ENCODE measurements around the gene DMRTB1. TPM values are rescaled to one million over a fixed set of nuclear protein-coding genes. Genes with fewer than 3 reads are reported as not detected.

DMRTB1 gene
- polyA plus RNA-seq, 1 donor: not detected

- DNase-seq: no peak
Observed at GRCh38 chr1:53486395-53487026, 27.3 kb downstream of the DMRTB1 start.

- DNase-seq: no peak
Observed at GRCh38 chr1:53490351-53490750, 31.2 kb downstream of the DMRTB1 start.

- no peak for DNase-seq
Observed at GRCh38 chr1:53495633-53496345, 36.6 kb downstream of the DMRTB1 start.

- no peak for DNase-seq
Observed at GRCh38 chr1:53498555-53499131, 39.4 kb downstream of the DMRTB1 start.

- DNase-seq: no peak
Observed at GRCh38 chr1:53499257-53500203, 40.3 kb downstream of the DMRTB1 start.

- no peak for DNase-seq
Observed at GRCh38 chr1:53500204-53501064, 41.2 kb downstream of the DMRTB1 start.

- no peak for DNase-seq
Observed at GRCh38 chr1:53501065-53502005, 42.1 kb downstream of the DMRTB1 start.

GRCh38 chr1:53502641-53503432, 43.6 kb downstream of the DMRTB1 start:
- no peak for DNase-seq

- DNase-seq: no peak
Observed at GRCh38 chr1:53503433-53504217, 44.4 kb downstream of the DMRTB1 start.

- no peak for DNase-seq
Observed at GRCh38 chr1:53504901-53505300, 45.7 kb downstream of the DMRTB1 start.

GRCh38 chr1:53505401-53505800, 46.2 kb downstream of the DMRTB1 start:
- DNase-seq: no peak

GRCh38 chr1:53505891-53506290, 46.7 kb downstream of the DMRTB1 start:
- DNase-seq: no peak

- no peak for DNase-seq
Observed at GRCh38 chr1:53506355-53507050, 47.3 kb downstream of the DMRTB1 start.

GRCh38 chr1:53507116-53507820, 48.1 kb downstream of the DMRTB1 start:
- DNase-seq: no peak

- DNase-seq: no peak
Observed at GRCh38 chr1:53508056-53508990, 49.1 kb downstream of the DMRTB1 start.

GRCh38 chr1:53508991-53509666, 49.9 kb downstream of the DMRTB1 start:
- no peak for DNase-seq

All from hindlimb muscle (tissue), 1 donor.